NCI-H748 treated with DMSO at 0.1 percent for 48 hours (cell line): ENCODE data around the gene JADE3.
A peak's percentile ranks its signal among the peaks of the same experiment; 100 is the strongest.

Source experiments
- DNase-seq: peaks from one replicate; lab custom pipeline; 2025; lab: John Stamatoyannopoulos, UW

JADE3 gene

GRCh38 chrX:46912098-46912602, at the start of gene JADE3:
Gene JADE3 (plus strand): TSS chrX:46912421. CDS start chrX:46984895, 72,474 bp downstream.
- peak; percentile 59 for DNase-seq

GRCh38 chrX:46863072-46863471, 49.1 kb upstream of the JADE3 start:
- DNase-seq: no peak

- no peak for DNase-seq
These were observed 47.6 kb upstream of the JADE3 start for GRCh38 chrX:46864606-46865005.

- DNase-seq: no peak
These were observed 46.9 kb upstream of the JADE3 start for GRCh38 chrX:46865281-46865680.

GRCh38 chrX:46866726-46867125, 45.5 kb upstream of the JADE3 start:
- DNase-seq: no peak

GRCh38 chrX:46873746-46874145, 38.5 kb upstream of the JADE3 start:
- no peak for DNase-seq

- DNase-seq: no peak
These were observed 35.3 kb upstream of the JADE3 start for GRCh38 chrX:46876901-46877300.

- DNase-seq: no peak
These were observed 30.0 kb upstream of the JADE3 start for GRCh38 chrX:46882266-46882665.

- DNase-seq: no peak
These were observed 27.4 kb upstream of the JADE3 start for GRCh38 chrX:46884799-46885198.

GRCh38 chrX:46898207-46898606, 14.0 kb upstream of the JADE3 start:
- DNase-seq: no peak

- DNase-seq: peak; percentile 52
These were observed 8.6 kb upstream of the JADE3 start for GRCh38 chrX:46903458-46904242.

GRCh38 chrX:46904626-46905025, 7.6 kb upstream of the JADE3 start:
- DNase-seq: no peak

- no peak for DNase-seq
These were observed 1.8 kb upstream of the JADE3 start for GRCh38 chrX:46910415-46910814.

GRCh38 chrX:46912603-46913491, 626 bp downstream of the JADE3 start:
- no peak for DNase-seq

GRCh38 chrX:46913667-46914066, 1.4 kb downstream of the JADE3 start:
- no peak for DNase-seq

GRCh38 chrX:46916273-46916672, 4.1 kb downstream of the JADE3 start:
- DNase-seq: no peak

- DNase-seq: no peak
These were observed 5.4 kb downstream of the JADE3 start for GRCh38 chrX:46917622-46918021.

- DNase-seq: no peak
These were observed 6.2 kb downstream of the JADE3 start for GRCh38 chrX:46918434-46918833.

- DNase-seq: no peak
These were observed 8.0 kb downstream of the JADE3 start for GRCh38 chrX:46920235-46920634.

GRCh38 chrX:46922611-46923010, 10.4 kb downstream of the JADE3 start:
- DNase-seq: no peak

- DNase-seq: no peak
These were observed 15.5 kb downstream of the JADE3 start for GRCh38 chrX:46927718-46928117.

GRCh38 chrX:46929439-46930261, 17.4 kb downstream of the JADE3 start:
- DNase-seq: no peak
